Measurements from ENCODE around the gene ZKSCAN3. TPM values are rescaled to one million over a fixed set of nuclear protein-coding genes. Genes with fewer than 3 reads are reported as not detected.
A peak's percentile ranks its signal among the peaks of the same experiment; 100 is the strongest.
"Not testable (repeated sequence)": the region's sequence is repeated elsewhere in the genome, so short reads cannot be mapped to it uniquely, and the experiment has no call there.

The ZKSCAN3 gene
- total RNA-seq, 2 donors from 2014 or later: 1.3 to 1.6 TPM

DNA sequence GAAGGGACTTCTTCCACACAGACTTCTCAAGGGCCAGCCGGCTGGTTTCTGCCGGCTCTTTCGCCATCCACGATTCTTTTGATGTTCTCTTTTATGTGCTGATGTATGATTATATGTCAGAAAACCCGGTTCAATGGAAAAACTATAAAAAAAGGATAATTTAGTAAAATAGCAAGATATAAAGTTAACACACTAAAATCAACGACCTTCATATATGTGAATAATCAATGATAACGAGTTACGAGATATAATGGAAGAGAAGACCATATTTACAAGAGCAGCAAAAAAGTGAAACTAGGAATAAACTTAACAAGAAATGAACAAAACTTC is 50.3 kb downstream of the ZKSCAN3 start:
- peaks cover 24% of the 10 kb centered on the region for H3K4me1 ChIP-seq
- ATAC-seq (no peak), DNase-seq (no peak)
- peak overlapping the region in 1 of 2 donors; percentile 69 for H3K4me3 ChIP-seq
- no peaks in the 10 kb centered on the region for H3K27me3 ChIP-seq
- TF ChIP-seq, protein P1, sequence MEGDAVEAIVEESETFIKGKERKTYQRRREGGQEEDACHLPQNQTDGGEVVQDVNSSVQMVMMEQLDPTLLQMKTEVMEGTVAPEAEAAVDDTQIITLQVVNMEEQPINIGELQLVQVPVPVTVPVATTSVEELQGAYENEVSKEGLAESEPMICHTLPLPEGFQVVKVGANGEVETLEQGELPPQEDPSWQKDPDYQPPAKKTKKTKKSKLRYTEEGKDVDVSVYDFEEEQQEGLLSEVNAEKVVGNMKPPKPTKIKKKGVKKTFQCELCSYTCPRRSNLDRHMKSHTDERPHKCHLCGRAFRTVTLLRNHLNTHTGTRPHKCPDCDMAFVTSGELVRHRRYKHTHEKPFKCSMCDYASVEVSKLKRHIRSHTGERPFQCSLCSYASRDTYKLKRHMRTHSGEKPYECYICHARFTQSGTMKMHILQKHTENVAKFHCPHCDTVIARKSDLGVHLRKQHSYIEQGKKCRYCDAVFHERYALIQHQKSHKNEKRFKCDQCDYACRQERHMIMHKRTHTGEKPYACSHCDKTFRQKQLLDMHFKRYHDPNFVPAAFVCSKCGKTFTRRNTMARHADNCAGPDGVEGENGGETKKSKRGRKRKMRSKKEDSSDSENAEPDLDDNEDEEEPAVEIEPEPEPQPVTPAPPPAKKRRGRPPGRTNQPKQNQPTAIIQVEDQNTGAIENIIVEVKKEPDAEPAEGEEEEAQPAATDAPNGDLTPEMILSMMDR (IDR thresholded peaks at IDR 0.05): no peak
- no peak for TF ChIP-seq POLR2A (IDR thresholded peaks at IDR 0.05)
- H3K9me3 ChIP-seq: no peaks in the 10 kb centered on the region
- H3K27ac ChIP-seq: peak overlapping the region in 2 of 4 donors; percentile 22 to 54
- H3K36me3 ChIP-seq (replicated peaks in 1 of 2; ENCODE audit: insufficient read depth in 1 of 2, low read depth in 2 of 2): no peaks in the 10 kb centered on the region
- WGBS, 2 donors: 13 to 25% methylated on average over 8 of the region's 8 CpGs
- intact Hi-C loops (cut with DNase I): no loop called here

DNA sequence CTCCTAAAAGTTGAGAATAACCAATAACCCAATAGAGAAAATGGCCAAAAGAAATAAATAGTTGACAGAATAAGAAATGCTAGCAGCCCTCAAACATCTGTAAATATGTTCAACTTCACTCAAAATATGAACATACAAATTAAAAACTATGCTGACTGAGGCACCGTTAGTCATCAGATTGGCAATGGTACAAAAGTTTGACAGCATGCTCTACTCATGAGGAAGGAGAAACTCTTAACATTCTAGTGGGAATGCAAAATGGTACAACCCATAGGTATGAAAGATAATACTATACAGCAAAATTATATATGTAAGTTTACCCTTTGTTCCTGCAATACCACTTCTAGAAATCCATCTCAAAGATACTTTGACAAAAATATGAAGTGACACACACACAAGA is 51.4 kb downstream of the ZKSCAN3 start:
- intact Hi-C loops (cut with DNase I): no loop called here
- H3K4me3 ChIP-seq: no peak overlapping the region
- TF ChIP-seq, protein P1 (IDR thresholded peaks at IDR 0.05): no peak
- TF ChIP-seq POLR2A (IDR thresholded peaks at IDR 0.05): no peak

DNA sequence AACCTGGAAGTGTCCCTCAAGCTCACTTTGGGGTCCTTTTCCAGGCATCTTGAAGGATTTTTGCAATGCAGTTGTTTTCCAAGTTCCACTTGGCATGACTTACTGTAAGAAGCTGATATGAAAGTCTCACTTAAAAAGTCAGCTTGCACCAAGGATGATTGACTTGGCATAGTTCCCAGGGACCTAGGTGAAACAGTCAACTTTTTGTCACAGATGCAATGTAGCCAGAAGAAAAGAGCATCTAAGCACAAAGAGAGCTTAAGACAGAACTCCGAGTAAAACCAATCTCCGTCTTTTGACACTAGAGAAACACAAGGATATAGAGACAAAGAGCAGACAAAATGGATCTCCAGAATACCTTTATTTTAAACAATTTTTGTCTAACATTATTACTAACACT is 52.5 kb downstream of the ZKSCAN3 start:
- no peak overlapping the region for H3K4me3 ChIP-seq
- H3K4me1 ChIP-seq: peaks cover 14% of the 10 kb centered on the region
- ATAC-seq (no peak), DNase-seq (no peak)
- no peaks in the 10 kb centered on the region for H3K27me3 ChIP-seq
- no peaks in the 10 kb centered on the region for H3K36me3 ChIP-seq (replicated peaks in 1 of 2; ENCODE audit: insufficient read depth in 1 of 2, low read depth in 2 of 2)
- no peak overlapping the region for H3K27ac ChIP-seq
- WGBS, 2 donors: 59 to 70% methylated on average over 2 of the region's 2 CpGs
- intact Hi-C loops (cut with DNase I): no loop called here
- TF ChIP-seq POLR2A (IDR thresholded peaks at IDR 0.05): no peak
- TF ChIP-seq, protein P1 (IDR thresholded peaks at IDR 0.05): no peak
- no peaks in the 10 kb centered on the region for H3K9me3 ChIP-seq

More for the DNA sequence above, 51.4 kb downstream of the ZKSCAN3 start:
- H3K36me3 ChIP-seq (replicated peaks in 1 of 2; ENCODE audit: insufficient read depth in 1 of 2, low read depth in 2 of 2): no peaks in the 10 kb centered on the region
- DNase-seq (no peak), ATAC-seq (no peak)
- H3K27ac ChIP-seq: no peak overlapping the region
- WGBS, 2 donors: 50 to 67% methylated on average over 1 of the region's 1 CpG
- no peaks in the 10 kb centered on the region for H3K27me3 ChIP-seq
- no peaks in the 10 kb centered on the region for H3K9me3 ChIP-seq
- peaks cover 24% of the 10 kb centered on the region for H3K4me1 ChIP-seq

DNA sequence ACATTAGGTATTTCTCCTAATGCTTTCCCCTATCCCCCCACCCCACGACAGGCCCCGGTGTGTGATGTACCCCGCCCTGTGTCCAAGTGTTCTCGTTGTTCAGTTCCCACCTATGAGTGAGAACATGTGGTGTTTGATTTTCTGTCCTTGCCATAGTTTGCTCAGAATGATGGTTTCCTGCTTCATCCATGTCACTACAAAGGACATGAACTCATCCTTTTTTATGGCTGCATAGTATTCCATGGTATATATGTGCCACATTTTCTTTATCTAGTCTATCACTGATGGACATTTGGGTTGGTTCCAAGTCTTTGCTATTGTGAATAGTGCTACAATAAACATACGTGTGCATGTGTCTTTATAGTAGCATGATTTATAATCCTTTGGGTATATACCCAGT is 54.2 kb downstream of the ZKSCAN3 start:
- H3K36me3 ChIP-seq (replicated peaks in 1 of 2; ENCODE audit: insufficient read depth in 1 of 2, low read depth in 2 of 2); DNase-seq; intact Hi-C loops (cut with DNase I); H3K4me1 ChIP-seq; H3K9me3 ChIP-seq; H3K27ac ChIP-seq; H3K4me3 ChIP-seq; H3K27me3 ChIP-seq; ATAC-seq: not testable (repeated sequence)
- WGBS, 2 donors: 72 to 79% methylated on average over 5 of the region's 5 CpGs

DNA sequence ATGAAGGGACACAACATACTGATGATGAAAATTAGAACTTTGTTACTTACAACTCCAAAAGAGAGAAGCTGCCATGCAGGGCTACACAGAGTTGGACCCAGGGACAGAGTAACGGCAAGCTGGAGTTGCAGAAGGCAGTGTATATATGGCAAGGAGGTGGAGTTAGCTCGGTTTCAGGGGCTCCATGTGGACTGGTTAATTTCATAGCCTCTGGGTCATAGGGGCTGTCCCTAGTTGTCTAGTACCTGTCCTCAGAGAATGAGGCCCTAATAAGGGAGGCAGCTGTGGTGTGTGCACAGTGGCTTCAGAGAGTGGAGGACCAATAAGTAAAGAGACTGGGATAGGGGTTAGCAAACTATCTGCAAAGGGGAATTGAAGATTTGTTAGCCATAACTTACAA is 57.7 kb downstream of the ZKSCAN3 start:
- intact Hi-C loops (cut with DNase I): no loop called here
- WGBS, 2 donors: 35 to 53% methylated on average over 2 of the region's 2 CpGs
- Histone ChIP-seq H3K9me3 (no peaks in the 10 kb centered on the region), H3K36me3 (replicated peaks in 1 of 2; ENCODE audit: insufficient read depth in 1 of 2, low read depth in 2 of 2) (no peaks in the 10 kb centered on the region), H3K4me1 (no peaks in the 10 kb centered on the region), H3K4me3 (no peak overlapping the region), H3K27ac (no peak overlapping the region), H3K27me3 (no peaks in the 10 kb centered on the region)
- ATAC-seq (no peak), DNase-seq (no peak)
- TF ChIP-seq, protein P1 (IDR thresholded peaks at IDR 0.05): no peak
- TF ChIP-seq POLR2A (IDR thresholded peaks at IDR 0.05): no peak

Data from body of pancreas (tissue), 4 donors.